Measurements from ENCODE around the gene CELF2. TPM values are rescaled to one million over a fixed set of nuclear protein-coding genes. Genes with fewer than 3 reads are reported as not detected.

CELF2 gene
- total RNA-seq, 1 donor from 2014 or later: 3.8 TPM

DNA sequence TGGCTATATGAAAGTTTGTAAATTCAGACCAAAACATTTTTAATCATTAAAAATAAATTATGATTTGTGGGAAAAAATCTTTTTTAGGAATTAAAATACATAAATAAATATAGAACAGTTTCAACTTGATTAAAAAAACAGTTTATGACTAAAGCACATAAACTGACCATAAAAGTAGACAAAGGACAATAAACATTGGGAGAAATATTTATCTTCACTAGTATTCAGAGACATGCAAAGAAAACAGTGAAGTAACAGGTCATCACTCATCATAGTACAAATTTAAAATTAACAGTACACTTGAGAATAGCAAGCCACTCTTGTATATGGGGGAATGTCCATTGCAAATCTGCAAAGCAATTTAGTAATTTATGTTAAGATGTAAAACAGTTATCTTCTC lies 28.0 kb upstream of the CELF2 start:
- Mint-ChIP-seq H3K27me3 (peaks cover 22% of the 10 kb centered on the region), H3K4me3 (ENCODE audit: low read depth) (no peak overlapping the region), H3K4me1 (ENCODE audit: low read depth) (no peaks in the 10 kb centered on the region), H3K36me3 (ENCODE audit: insufficient read depth) (no peaks in the 10 kb centered on the region), H3K27ac (no peak overlapping the region), H3K9me3 (ENCODE audit: low read depth) (peaks cover 13% of the 10 kb centered on the region)
- TF ChIP-seq, protein P1, sequence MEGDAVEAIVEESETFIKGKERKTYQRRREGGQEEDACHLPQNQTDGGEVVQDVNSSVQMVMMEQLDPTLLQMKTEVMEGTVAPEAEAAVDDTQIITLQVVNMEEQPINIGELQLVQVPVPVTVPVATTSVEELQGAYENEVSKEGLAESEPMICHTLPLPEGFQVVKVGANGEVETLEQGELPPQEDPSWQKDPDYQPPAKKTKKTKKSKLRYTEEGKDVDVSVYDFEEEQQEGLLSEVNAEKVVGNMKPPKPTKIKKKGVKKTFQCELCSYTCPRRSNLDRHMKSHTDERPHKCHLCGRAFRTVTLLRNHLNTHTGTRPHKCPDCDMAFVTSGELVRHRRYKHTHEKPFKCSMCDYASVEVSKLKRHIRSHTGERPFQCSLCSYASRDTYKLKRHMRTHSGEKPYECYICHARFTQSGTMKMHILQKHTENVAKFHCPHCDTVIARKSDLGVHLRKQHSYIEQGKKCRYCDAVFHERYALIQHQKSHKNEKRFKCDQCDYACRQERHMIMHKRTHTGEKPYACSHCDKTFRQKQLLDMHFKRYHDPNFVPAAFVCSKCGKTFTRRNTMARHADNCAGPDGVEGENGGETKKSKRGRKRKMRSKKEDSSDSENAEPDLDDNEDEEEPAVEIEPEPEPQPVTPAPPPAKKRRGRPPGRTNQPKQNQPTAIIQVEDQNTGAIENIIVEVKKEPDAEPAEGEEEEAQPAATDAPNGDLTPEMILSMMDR (IDR thresholded peaks at IDR 0.05; ENCODE audit: unreplicated experiment): no peak
- DNase-seq (ENCODE audit: low spot score, unreplicated experiment): no peak

DNA sequence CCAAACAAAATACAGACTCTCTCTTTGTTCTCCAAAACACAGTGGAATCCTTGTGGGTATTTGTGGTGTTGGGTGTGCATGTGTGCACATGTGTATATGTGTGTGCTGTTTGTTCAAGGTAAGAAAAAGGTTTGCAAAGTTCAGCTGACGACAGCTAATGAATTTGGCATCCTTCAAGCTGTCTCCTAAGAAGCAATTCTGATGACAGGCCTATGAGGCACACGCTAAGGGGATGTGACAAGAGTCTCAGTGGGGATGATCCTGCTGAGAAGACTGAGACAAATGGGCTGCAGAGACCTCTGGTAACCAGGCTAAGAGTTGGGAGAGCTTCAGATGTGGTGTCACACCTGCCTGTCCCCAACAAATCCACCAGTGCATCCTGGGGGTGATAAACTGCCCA lies 26.5 kb upstream of the CELF2 start:
- no peaks in the 10 kb centered on the region for H3K4me1 Mint-ChIP-seq (ENCODE audit: low read depth)
- H3K4me3 Mint-ChIP-seq (ENCODE audit: low read depth): no peak overlapping the region
- DNase-seq (ENCODE audit: low spot score, unreplicated experiment): no peak
- peaks cover 13% of the 10 kb centered on the region for H3K9me3 Mint-ChIP-seq (ENCODE audit: low read depth)
- peaks cover 29% of the 10 kb centered on the region for H3K27me3 Mint-ChIP-seq
- TF ChIP-seq, protein P1 (IDR thresholded peaks at IDR 0.05; ENCODE audit: unreplicated experiment): no peak
- no peaks in the 10 kb centered on the region for H3K36me3 Mint-ChIP-seq (ENCODE audit: insufficient read depth)
- no peak overlapping the region for H3K27ac Mint-ChIP-seq

DNA sequence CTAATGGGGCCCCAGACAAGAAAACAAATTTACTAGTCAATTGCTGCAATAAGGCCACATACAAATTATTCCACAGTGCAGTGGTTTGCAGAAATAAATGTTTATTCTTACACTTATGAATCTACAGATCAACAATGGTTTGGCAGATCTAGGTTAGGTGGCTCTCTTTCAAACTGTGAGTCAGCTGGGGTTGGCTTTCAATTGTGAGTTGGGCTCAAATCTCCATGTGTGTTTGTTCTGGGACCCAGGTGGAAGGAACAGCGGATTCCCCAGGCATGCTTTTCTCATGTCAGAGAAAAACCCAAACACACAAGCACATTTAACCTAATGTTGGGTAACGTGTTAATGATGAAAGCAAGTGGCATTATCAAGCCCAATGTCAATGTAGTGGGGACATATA lies 25.6 kb upstream of the CELF2 start:
- H3K4me1 Mint-ChIP-seq (ENCODE audit: low read depth): no peaks in the 10 kb centered on the region
- no peaks in the 10 kb centered on the region for H3K36me3 Mint-ChIP-seq (ENCODE audit: insufficient read depth)
- H3K9me3 Mint-ChIP-seq (ENCODE audit: low read depth): peaks cover 13% of the 10 kb centered on the region
- no peak for DNase-seq (ENCODE audit: low spot score, unreplicated experiment)
- no peak overlapping the region for H3K27ac Mint-ChIP-seq
- H3K4me3 Mint-ChIP-seq (ENCODE audit: low read depth): no peak overlapping the region
- peaks cover 38% of the 10 kb centered on the region for H3K27me3 Mint-ChIP-seq
- TF ChIP-seq, protein P1 (IDR thresholded peaks at IDR 0.05; ENCODE audit: unreplicated experiment): no peak

DNA sequence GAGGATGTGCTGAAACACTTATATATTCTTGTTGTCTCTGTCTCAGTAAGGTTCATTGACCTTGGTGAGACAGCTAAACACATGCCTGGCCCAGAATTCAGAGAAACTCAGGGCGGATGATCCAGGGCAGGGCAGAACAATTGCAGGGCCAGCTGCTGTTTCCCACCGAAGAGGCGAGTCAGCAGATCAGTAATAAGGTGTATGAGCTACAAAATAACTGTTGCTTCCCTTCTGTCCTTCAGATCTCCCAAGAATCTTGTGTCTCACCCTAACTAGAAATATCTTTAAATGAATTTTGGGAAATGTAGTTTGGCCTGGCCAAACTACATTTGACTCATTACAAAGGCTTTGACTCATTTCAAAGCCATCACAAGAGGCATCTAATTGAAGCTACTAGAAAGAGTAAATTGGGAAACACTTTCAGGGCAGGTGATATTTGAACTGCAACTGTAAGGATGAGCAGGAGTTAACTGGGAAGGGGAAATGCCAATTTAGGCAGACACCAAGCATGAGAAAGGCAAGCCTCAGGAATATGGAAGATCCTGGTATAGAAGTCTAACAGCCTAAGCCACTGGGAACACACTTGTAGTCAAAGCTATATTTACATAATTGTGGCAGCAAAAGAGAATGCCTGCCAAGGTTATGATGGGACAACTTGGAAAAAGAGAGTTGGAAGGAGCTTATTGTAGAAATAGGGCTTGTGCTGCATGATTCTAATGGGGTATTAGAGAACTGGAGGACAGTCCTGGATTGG lies 24.5 kb upstream of the CELF2 start:
- Mint-ChIP-seq H3K9me3 (ENCODE audit: low read depth) (peaks cover 13% of the 10 kb centered on the region), H3K4me1 (ENCODE audit: low read depth) (no peaks in the 10 kb centered on the region), H3K27me3 (peaks cover 46% of the 10 kb centered on the region), H3K4me3 (ENCODE audit: low read depth) (no peak overlapping the region), H3K36me3 (ENCODE audit: insufficient read depth) (no peaks in the 10 kb centered on the region), H3K27ac (no peak overlapping the region)
- no peak for DNase-seq (ENCODE audit: low spot score, unreplicated experiment)
- TF ChIP-seq, protein P1 (IDR thresholded peaks at IDR 0.05; ENCODE audit: unreplicated experiment): no peak

DNA sequence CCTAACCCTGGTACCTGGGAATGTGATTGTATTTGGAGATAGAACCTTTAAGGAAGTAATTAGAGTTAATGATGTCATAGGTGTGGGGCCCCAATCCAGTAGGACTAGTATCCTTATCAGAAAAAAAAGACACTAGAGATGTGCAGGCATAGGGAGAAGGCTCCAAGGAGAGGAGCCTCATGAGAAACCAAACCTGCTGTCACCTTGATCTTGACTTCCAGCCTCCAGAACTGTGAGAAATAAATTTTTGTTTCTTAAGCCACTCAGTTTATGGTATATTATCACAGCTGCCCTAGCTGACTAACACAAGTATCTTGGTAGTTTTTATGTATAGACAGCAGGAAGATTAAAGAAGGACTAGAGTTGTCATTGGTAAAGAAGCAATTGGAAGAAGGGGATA lies 23.9 kb upstream of the CELF2 start:
- H3K9me3 Mint-ChIP-seq (ENCODE audit: low read depth): peaks cover 13% of the 10 kb centered on the region
- no peaks in the 10 kb centered on the region for H3K4me1 Mint-ChIP-seq (ENCODE audit: low read depth)
- no peak for DNase-seq (ENCODE audit: low spot score, unreplicated experiment)
- no peaks in the 10 kb centered on the region for H3K36me3 Mint-ChIP-seq (ENCODE audit: insufficient read depth)
- TF ChIP-seq, protein P1 (IDR thresholded peaks at IDR 0.05; ENCODE audit: unreplicated experiment): no peak
- no peak overlapping the region for H3K4me3 Mint-ChIP-seq (ENCODE audit: low read depth)
- no peak overlapping the region for H3K27ac Mint-ChIP-seq
- peaks cover 52% of the 10 kb centered on the region for H3K27me3 Mint-ChIP-seq
